ENCODE data around the gene PPP1R3G.

DNA sequence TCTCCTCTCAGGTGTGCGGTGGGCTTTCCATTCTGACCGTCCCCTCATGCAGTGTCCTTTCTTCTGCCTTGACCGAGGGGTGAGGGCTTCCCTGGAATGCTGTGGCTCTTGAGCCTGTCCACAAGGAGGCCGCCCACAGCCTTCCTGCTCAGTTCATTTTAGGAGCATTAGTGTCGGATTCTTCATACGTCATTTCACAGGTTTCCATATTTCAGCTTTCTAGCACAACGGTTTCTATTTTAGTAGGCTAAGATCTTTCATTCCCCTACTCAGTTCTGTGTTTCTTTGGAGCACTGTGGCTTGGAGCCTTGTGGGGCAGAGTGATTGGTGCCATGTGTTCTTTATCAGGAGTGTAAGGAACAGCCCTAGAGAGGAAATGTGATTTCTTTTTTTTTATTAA is 5.5 kb downstream of the PPP1R3G start:
- TF ChIP-seq, protein P1, sequence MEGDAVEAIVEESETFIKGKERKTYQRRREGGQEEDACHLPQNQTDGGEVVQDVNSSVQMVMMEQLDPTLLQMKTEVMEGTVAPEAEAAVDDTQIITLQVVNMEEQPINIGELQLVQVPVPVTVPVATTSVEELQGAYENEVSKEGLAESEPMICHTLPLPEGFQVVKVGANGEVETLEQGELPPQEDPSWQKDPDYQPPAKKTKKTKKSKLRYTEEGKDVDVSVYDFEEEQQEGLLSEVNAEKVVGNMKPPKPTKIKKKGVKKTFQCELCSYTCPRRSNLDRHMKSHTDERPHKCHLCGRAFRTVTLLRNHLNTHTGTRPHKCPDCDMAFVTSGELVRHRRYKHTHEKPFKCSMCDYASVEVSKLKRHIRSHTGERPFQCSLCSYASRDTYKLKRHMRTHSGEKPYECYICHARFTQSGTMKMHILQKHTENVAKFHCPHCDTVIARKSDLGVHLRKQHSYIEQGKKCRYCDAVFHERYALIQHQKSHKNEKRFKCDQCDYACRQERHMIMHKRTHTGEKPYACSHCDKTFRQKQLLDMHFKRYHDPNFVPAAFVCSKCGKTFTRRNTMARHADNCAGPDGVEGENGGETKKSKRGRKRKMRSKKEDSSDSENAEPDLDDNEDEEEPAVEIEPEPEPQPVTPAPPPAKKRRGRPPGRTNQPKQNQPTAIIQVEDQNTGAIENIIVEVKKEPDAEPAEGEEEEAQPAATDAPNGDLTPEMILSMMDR (conservative IDR thresholded peaks at IDR 0.05) = no peak
- TF ChIP-seq ZFX (IDR thresholded peaks at IDR 0.05) = no peak

Measured in C4-2B (cell line).